Fibroblast of peridontal ligament (primary cell): ENCODE measurements around the gene C2CD4B.

Source experiments
- DNase-seq: peaks from one replicate; pipeline ENCODE4 v3.0.0-alpha.2; 2010; ENCODE audit errors: extremely low read depth

The C2CD4B gene

GRCh38 chr15:62147551-62147950 is 17.5 kb downstream of the C2CD4B start:
- no peak for DNase-seq

DNA sequence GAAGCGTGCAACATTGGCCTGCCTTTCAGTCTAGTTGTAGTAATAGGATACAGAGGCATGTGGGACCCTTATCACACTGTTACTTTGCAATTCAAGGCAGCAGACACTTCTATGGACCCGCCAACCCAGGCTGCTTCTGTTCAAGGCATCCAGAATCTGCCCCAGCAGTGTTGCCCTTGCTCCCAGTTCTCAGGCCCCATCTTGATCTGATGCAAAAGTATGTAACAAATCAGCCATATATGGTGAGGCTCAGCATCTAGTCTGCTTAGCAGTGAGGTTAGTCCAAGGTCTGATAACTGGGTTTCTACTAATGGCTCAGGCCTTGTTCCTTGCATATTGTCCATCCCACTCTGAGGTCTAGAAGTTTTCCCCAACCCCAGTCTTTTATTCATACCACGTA is 17.9 kb downstream of the C2CD4B start:
- no peak for DNase-seq

DNA sequence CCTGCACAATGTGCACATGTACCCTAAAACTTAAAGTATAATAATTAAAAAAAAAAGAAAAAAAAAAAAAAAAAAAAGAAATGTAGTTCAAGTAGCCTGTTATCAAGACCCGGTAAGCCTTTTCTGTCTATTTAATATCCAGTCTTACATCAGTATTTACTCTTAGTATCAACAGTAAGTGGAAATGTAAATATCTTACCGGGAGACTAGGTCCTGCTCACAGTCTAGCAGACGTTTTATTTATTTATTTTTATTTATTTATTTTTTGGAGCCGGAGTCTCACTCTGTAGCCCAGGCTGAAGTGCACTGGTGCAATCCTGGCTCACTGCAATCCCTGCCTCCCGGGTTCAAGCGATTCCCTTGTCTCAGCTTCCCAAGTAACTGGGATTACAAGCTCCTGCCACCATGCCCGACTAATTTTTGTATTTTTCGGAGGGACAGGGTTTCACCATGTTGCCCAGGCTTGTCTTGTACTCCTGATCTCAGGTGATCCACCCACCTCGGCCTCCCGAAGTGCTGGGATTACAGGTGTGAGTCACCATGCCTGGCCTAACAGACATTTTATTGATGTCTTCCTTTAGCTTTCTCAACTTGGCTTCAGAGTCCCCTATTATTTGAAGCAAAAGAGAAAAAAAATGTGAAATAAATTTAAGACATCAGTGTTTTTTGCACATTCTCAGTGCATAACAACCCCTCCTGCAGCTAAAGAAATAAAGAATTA is 19.9 kb downstream of the C2CD4B start:
- DNase-seq = no peak

GRCh38 chr15:62142736-62143135 is 22.3 kb downstream of the C2CD4B start:
- DNase-seq = no peak

- no peak for DNase-seq
Observed at GRCh38 chr15:62141643-62142588, 23.2 kb downstream of the C2CD4B start.

GRCh38 chr15:62141200-62141599 is 23.9 kb downstream of the C2CD4B start:
- no peak for DNase-seq

- DNase-seq = peak; percentile 31
Observed at GRCh38 chr15:62138124-62138523, 27.0 kb downstream of the C2CD4B start.

DNA sequence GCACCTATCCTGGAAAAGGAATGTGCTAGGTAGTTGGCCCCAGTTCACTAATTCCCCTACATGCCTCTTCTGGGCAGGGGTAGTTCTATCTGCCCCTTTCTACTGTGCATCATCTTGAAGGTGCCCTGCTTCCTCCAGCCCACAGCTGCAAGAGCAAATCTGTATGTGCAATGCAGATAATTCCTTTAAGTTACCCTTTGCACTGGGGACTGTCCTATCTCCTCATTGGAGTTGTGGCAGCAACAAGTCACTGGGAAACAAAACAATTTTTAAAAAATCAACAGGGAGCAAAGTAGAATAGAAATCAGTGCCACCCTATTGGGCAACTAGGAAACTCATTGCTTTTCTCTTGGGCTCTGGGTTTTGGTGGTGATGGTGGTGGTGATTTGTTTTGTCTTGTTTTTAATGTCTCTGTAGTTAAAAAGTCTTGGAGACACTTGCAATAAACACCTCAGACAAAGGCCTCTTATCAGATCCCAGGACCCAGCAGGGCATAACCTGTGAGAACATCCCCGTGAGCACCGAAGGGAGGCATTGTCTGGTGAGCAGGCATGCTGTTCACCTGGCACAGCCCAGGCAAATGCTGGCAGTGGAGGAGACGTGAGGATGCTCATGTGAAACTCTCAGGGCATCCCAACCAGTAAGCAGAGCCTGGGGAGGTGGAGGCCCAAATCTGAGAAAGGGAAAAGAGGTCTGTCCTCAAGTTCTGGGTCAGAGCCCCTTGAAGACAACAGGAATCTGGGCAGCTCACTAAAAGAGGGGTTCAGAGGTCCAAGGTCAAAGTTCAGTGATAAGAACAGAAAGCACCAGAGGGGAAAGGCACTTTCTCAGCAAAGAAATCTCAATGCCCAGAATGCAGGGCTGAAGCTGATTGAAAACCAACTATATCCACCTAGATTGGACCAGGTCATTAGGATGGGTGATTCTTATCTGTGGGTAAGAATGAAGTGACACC is 27.9 kb downstream of the C2CD4B start:
- no peak for DNase-seq

DNA sequence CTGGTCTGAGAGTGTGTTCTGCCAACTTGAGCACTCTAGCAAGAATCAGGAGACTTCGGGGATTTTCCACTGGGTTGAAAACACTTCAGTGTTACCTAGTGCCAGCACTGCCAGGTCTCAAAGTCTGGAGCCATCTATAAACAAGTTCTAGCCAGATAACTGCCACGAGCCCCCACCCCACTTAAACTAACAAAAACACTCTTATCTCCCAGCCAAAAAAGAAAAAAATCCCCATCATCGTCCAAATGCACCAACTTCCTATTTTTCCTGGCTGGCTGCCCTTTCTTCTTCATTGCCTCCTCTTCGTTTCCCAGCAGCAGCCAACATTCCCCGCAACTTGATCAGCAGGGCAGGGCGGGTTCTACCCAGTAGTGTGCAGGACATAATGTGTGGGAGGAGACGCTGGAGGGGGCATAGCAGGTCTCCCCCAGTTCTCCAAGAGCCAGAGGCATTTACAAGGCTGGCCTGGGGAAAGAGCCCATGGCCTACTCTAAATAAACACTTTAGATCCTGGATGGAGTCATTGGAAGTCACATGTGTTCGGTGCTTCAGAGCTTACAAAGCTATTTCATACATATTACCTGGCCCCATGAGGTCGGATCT is 29.5 kb downstream of the C2CD4B start:
- no peak for DNase-seq

- DNase-seq = no peak
Observed at GRCh38 chr15:62133141-62133540, 31.9 kb downstream of the C2CD4B start.

DNA sequence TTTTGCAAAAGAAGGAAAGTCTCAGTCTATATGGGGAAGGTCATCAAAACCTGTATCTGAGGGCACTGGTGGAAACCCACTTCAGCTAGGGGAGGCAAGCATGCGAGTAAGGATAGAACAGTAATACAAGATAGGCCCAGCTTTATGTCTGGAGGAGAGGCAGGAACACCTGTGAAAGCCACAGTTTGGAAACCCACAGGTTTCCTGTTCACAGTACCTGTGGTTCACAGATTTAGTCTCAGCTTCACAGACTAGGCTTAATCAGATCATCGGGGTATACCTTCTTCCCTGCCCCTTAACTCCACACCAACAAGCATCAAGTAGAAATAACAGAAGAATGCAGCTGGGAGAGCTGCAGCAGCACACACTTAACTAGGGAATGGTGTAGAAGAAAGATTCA is 36.2 kb downstream of the C2CD4B start:
- no peak for DNase-seq

GRCh38 chr15:62126364-62126763 is 38.7 kb downstream of the C2CD4B start:
- DNase-seq = no peak

- peak; percentile 19 for DNase-seq
Observed at GRCh38 chr15:62125773-62126172, 39.3 kb downstream of the C2CD4B start.

DNA sequence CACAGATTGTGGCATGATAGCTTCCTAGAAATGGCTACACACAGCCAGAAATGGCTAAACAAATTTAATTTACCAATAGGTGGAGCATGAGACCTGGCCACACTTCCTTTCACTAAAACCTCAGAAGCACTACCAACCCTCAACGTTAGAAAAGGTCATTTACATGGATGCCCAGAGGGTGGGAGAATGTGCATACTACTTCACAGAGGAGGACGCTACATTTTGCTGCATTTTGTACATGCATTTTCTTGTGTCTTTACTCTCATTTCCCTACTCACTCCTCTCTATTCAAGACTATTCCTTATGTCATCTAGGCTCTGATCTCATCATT is 40.1 kb downstream of the C2CD4B start:
- DNase-seq = no peak

GRCh38 chr15:62124176-62124972 is 40.7 kb downstream of the C2CD4B start:
- no peak for DNase-seq

GRCh38 chr15:62122249-62122648 is 42.8 kb downstream of the C2CD4B start:
- no peak for DNase-seq

GRCh38 chr15:62121273-62122015 is 43.6 kb downstream of the C2CD4B start:
- DNase-seq = no peak

DNA sequence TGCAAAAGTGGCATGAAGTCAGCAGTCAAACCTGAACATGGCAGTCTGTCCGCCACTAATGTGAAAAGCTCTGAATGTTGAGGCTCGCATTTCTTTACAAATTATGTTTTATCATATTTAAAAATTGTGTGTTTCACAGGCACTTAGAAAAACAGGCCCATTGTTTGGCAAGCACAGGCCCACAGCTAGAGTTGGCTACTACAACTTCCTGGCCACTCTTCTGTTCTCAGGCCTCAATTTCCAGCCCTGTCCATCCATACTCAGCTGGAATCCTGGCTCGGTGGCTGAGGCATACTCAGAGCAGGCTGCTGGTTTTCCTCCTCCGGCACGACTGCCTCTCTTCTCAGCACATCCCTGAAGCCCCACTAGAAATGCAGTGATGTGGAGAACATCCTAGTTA is 44.3 kb downstream of the C2CD4B start:
- DNase-seq = no peak

GRCh38 chr15:62119874-62120273 is 45.2 kb downstream of the C2CD4B start:
- DNase-seq = no peak
